ENCODE measurements around the gene ARID3C.
A peak's percentile ranks its signal among the peaks of the same experiment; 100 is the strongest.

ARID3C gene

GRCh38 chr9:34612788-34613390 lies 16.0 kb downstream of the ARID3C start (continued):
- TF ChIP-seq BACH2 (CRISPR knock-in tag; IDR thresholded peaks at IDR 0.05; ENCODE audit: borderline replicate concordance) (no peak), SNAI2 (CRISPR knock-in tag; IDR thresholded peaks at IDR 0.05) (no peak)

- ATAC-seq: peak; percentile 96
- TF ChIP-seq SNAI2 (CRISPR knock-in tag; IDR thresholded peaks at IDR 0.05): 0 out of 2 replicates have a peak, but pooled peaks have one; percentile 30
- no peak for TF ChIP-seq TOX (CRISPR knock-in tag; IDR thresholded peaks at IDR 0.05; ENCODE audit: borderline replicate concordance)
These were observed 16.8 kb downstream of the ARID3C start, which contains the start of gene RPP25L for GRCh38 chr9:34611811-34612787. Gene RPP25L (minus strand): TSS chr9:34612097. CDS start chr9:34611296, 801 bp downstream.

GRCh38 chr9:34611251-34611810 lies 17.5 kb downstream of the ARID3C start:
- ATAC-seq: peak; percentile 11
- no peak for TF ChIP-seq PATZ1 (CRISPR knock-in tag; IDR thresholded peaks at IDR 0.05; ENCODE audit: borderline replicate concordance)
- TF ChIP-seq BACH2 (CRISPR knock-in tag; IDR thresholded peaks at IDR 0.05; ENCODE audit: borderline replicate concordance): no peak
- TF ChIP-seq ZFP30 (CRISPR knock-in tag; IDR thresholded peaks at IDR 0.05): no peak
- no peak for TF ChIP-seq POU6F1 (CRISPR knock-in tag; IDR thresholded peaks at IDR 0.05; ENCODE audit: borderline replicate concordance, low read depth)

GRCh38 chr9:34610434-34611206 lies 18.2 kb downstream of the ARID3C start:
- ATAC-seq: no peak
- no peak for TF ChIP-seq GLIS3 (CRISPR knock-in tag; IDR thresholded peaks at IDR 0.05)
- no peak for TF ChIP-seq CSDC2 (CRISPR knock-in tag; IDR thresholded peaks at IDR 0.05)
- TF ChIP-seq CREB5 (CRISPR knock-in tag; IDR thresholded peaks at IDR 0.05; ENCODE audit: low read depth): no peak
- no peak for TF ChIP-seq ZNF70 (CRISPR knock-in tag; IDR thresholded peaks at IDR 0.05)
- no peak for TF ChIP-seq TSHZ2 (CRISPR knock-in tag; IDR thresholded peaks at IDR 0.05)
- TF ChIP-seq ARNTL (CRISPR knock-in tag; IDR thresholded peaks at IDR 0.05; ENCODE audit: borderline replicate concordance, low read depth): no peak
- no peak for TF ChIP-seq ZC3H10 (CRISPR knock-in tag; IDR thresholded peaks at IDR 0.05)
- no peak for TF ChIP-seq TOX (CRISPR knock-in tag; IDR thresholded peaks at IDR 0.05; ENCODE audit: borderline replicate concordance)
- TF ChIP-seq BACH2 (CRISPR knock-in tag; IDR thresholded peaks at IDR 0.05; ENCODE audit: borderline replicate concordance): no peak
- no peak for TF ChIP-seq ESRRG (CRISPR knock-in tag; IDR thresholded peaks at IDR 0.05)
- TF ChIP-seq ZNF565 (CRISPR knock-in tag; conservative IDR thresholded peaks at IDR 0.05; ENCODE audit: low read depth): no peak
- no peak for TF ChIP-seq OSR1 (CRISPR knock-in tag; IDR thresholded peaks at IDR 0.05)
- TF ChIP-seq ZFP30 (CRISPR knock-in tag; IDR thresholded peaks at IDR 0.05): no peak
- TF ChIP-seq CSRNP3 (CRISPR knock-in tag; IDR thresholded peaks at IDR 0.05): no peak
- TF ChIP-seq ZNF8 (CRISPR knock-in tag; IDR thresholded peaks at IDR 0.05): no peak
- TF ChIP-seq ISL1 (CRISPR knock-in tag; IDR thresholded peaks at IDR 0.05): no peak
- no peak for TF ChIP-seq SNAI2 (CRISPR knock-in tag; IDR thresholded peaks at IDR 0.05)
- TF ChIP-seq PATZ1 (CRISPR knock-in tag; IDR thresholded peaks at IDR 0.05; ENCODE audit: borderline replicate concordance): no peak
- no peak for TF ChIP-seq ZFP3 (CRISPR knock-in tag; IDR thresholded peaks at IDR 0.05)
- TF ChIP-seq TCF4 (CRISPR knock-in tag; IDR thresholded peaks at IDR 0.05; ENCODE audit: borderline replicate concordance): no peak

All from SK-N-SH treated with all-trans-retinoic acid at 6 μM for 48 hours (cell line).